Measurements from ENCODE around the gene ZNF549. TPM values are rescaled to one million over a fixed set of nuclear protein-coding genes. Genes with fewer than 3 reads are reported as not detected.

Gene ZNF549
- total RNA-seq, 1 donor from 2014 or later: 11.5 TPM

DNA sequence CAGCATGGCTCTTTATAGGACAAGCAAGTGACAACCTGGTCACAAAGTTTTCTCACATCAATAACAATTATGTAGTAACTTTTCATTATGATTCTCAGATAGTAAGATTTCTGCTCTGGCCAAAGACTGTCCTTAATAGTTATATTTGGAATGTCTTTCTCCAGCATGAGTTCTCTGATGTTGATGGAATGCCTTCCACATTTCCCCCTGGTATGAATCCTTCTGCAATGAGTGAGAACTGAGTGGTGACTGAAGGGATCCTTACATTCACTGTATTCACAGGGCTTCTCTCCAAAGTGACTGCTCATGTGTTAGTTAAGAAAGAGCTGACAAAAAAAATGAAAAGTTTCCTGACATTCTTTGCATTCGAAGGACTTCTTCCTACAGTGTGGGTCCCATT is 19.4 kb downstream of the ZNF549 start:
- Mint-ChIP-seq H3K36me3 (ENCODE audit: insufficient read depth) (peaks cover 96% of the 10 kb centered on the region), H3K4me1 (ENCODE audit: low read depth) (no peaks in the 10 kb centered on the region), H3K27ac (no peak overlapping the region), H3K9me3 (ENCODE audit: low read depth) (peaks cover 70% of the 10 kb centered on the region), H3K27me3 (no peaks in the 10 kb centered on the region), H3K4me3 (ENCODE audit: low read depth) (no peak overlapping the region)
- no peak for TF ChIP-seq CTCF (IDR thresholded peaks at IDR 0.05; ENCODE audit: unreplicated experiment)
- no peak for DNase-seq (ENCODE audit: low spot score, unreplicated experiment)

GRCh38 chr19:57552432-57552831 is 25.3 kb downstream of the ZNF549 start:
- DNase-seq (ENCODE audit: low spot score, unreplicated experiment): no peak
- Mint-ChIP-seq H3K4me3 (ENCODE audit: low read depth) (no peak overlapping the region), H3K9me3 (ENCODE audit: low read depth) (peaks cover 56% of the 10 kb centered on the region), H3K27me3 (no peaks in the 10 kb centered on the region), H3K4me1 (ENCODE audit: low read depth) (peaks cover 6% of the 10 kb centered on the region), H3K36me3 (ENCODE audit: insufficient read depth) (peaks cover 96% of the 10 kb centered on the region), H3K27ac (no peak overlapping the region)
- TF ChIP-seq CTCF (IDR thresholded peaks at IDR 0.05; ENCODE audit: unreplicated experiment): no peak

DNA sequence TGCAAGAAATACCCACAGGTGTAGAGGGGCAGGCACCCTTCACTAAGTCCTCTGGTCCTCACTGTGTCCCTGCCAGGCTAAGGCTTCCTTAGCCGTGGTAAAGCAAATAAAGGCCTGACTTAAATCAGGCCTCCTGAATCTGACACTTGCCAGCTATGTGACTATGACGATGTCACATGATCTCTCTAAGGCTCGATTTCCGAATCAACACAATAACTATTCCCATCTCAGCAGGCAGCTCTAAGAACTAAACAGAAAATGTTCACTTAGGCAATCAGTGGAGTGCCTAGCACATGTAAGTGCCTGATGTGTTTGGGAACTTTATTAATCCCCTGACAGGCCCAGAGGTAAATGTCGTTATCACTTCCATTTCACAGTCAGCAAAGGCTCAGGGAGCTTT is 30.5 kb downstream of the ZNF549 start:
- TF ChIP-seq CTCF (IDR thresholded peaks at IDR 0.05; ENCODE audit: unreplicated experiment): no peak
- DNase-seq (ENCODE audit: low spot score, unreplicated experiment): no peak
- H3K27ac Mint-ChIP-seq: no peak overlapping the region
- H3K9me3 Mint-ChIP-seq (ENCODE audit: low read depth): peaks cover 38% of the 10 kb centered on the region
- peaks cover 27% of the 10 kb centered on the region for H3K4me1 Mint-ChIP-seq (ENCODE audit: low read depth)
- H3K36me3 Mint-ChIP-seq (ENCODE audit: insufficient read depth): peaks cover 50% of the 10 kb centered on the region
- H3K27me3 Mint-ChIP-seq: no peaks in the 10 kb centered on the region
- peak overlapping the region; percentile 93 for H3K4me3 Mint-ChIP-seq (ENCODE audit: low read depth)

- DNase-seq (ENCODE audit: low spot score, unreplicated experiment): no peak
Observed at GRCh38 chr19:57558525-57558924, 31.4 kb downstream of the ZNF549 start.

GRCh38 chr19:57559008-57559403 is 31.9 kb downstream of the ZNF549 start:
- Mint-ChIP-seq H3K27me3 (no peaks in the 10 kb centered on the region), H3K4me1 (ENCODE audit: low read depth) (peaks cover 27% of the 10 kb centered on the region), H3K4me3 (ENCODE audit: low read depth) (peak overlapping the region; percentile 93), H3K27ac (peak overlapping the region; percentile 89), H3K36me3 (ENCODE audit: insufficient read depth) (peaks cover 40% of the 10 kb centered on the region), H3K9me3 (ENCODE audit: low read depth) (peaks cover 38% of the 10 kb centered on the region)
- no peak for TF ChIP-seq CTCF (IDR thresholded peaks at IDR 0.05; ENCODE audit: unreplicated experiment)
- no peak for DNase-seq (ENCODE audit: low spot score, unreplicated experiment)

More at GRCh38 chr19:57558525-57558924, 31.4 kb downstream of the ZNF549 start:
- Mint-ChIP-seq H3K36me3 (ENCODE audit: insufficient read depth) (peaks cover 43% of the 10 kb centered on the region), H3K4me1 (ENCODE audit: low read depth) (peaks cover 27% of the 10 kb centered on the region), H3K27ac (peak overlapping the region; percentile 89), H3K9me3 (ENCODE audit: low read depth) (peaks cover 34% of the 10 kb centered on the region), H3K27me3 (no peaks in the 10 kb centered on the region), H3K4me3 (ENCODE audit: low read depth) (peak overlapping the region; percentile 93)
- TF ChIP-seq CTCF (IDR thresholded peaks at IDR 0.05; ENCODE audit: unreplicated experiment): no peak

Data from progenitor cell of endocrine pancreas (in vitro differentiated cells).